IPS-18c (cell line): ENCODE results near the gene PSME3IP1.
"Not testable (repeated sequence)": the region's sequence is repeated elsewhere in the genome, so short reads cannot be mapped to it uniquely, and the experiment has no call there.

Experiments
- H3K4me3 ChIP-seq: 2 replicates; pipeline ENCODE4 v1.7.0; 2013; ENCODE audit warnings: low read depth, mild to moderate bottlenecking, low read length, moderate library complexity; ENCODE audit not compliant: insufficient read depth
- H3K9me3 ChIP-seq: one replicate; pipeline ENCODE4 v1.6.1; 2013; ENCODE audit warnings: mild to moderate bottlenecking, low read length, moderate library complexity; ENCODE audit not compliant: control insufficient read depth, insufficient read depth

PSME3IP1 gene

GRCh38 chr16:57123974-57124674, 61.7 kb downstream of the PSME3IP1 start:
- Histone ChIP-seq H3K9me3 (no peaks in the 10 kb centered on the region), H3K4me3 (no peak overlapping the region)

GRCh38 chr16:57123216-57123973, 62.4 kb downstream of the PSME3IP1 start:
- Histone ChIP-seq H3K4me3 (no peak overlapping the region), H3K9me3 (no peaks in the 10 kb centered on the region)

- Histone ChIP-seq H3K9me3 (peaks cover 2% of the 10 kb centered on the region), H3K4me3 (no peak overlapping the region)
Observed at GRCh38 chr16:57118461-57119084, 67.3 kb downstream of the PSME3IP1 start.

GRCh38 chr16:57115514-57116182, 70.2 kb downstream of the PSME3IP1 start:
- Histone ChIP-seq H3K4me3 (no peak overlapping the region), H3K9me3 (peaks cover 2% of the 10 kb centered on the region)

- H3K4me3 ChIP-seq, result no peak overlapping the region
Observed at GRCh38 chr16:57115168-57115513, 70.7 kb downstream of the PSME3IP1 start.

GRCh38 chr16:57113664-57114063, 72.2 kb downstream of the PSME3IP1 start:
- peaks cover 2% of the 10 kb centered on the region for H3K9me3 ChIP-seq
- no peak overlapping the region for H3K4me3 ChIP-seq

More at GRCh38 chr16:57115168-57115513, 70.7 kb downstream of the PSME3IP1 start:
- peaks cover 2% of the 10 kb centered on the region for H3K9me3 ChIP-seq

GRCh38 chr16:57113042-57113453, 72.8 kb downstream of the PSME3IP1 start:
- H3K9me3 ChIP-seq, result peaks cover 2% of the 10 kb centered on the region
- H3K4me3 ChIP-seq, result peak overlapping the region; percentile 3; the same call in 1 of the 2 replicates

- peaks cover 2% of the 10 kb centered on the region for H3K9me3 ChIP-seq
Observed at GRCh38 chr16:57112403-57113041, 73.3 kb downstream of the PSME3IP1 start.

GRCh38 chr16:57111420-57111819, 74.4 kb downstream of the PSME3IP1 start:
- Histone ChIP-seq H3K9me3 (peaks cover 2% of the 10 kb centered on the region), H3K4me3 (no peak overlapping the region)

More at GRCh38 chr16:57112403-57113041, 73.3 kb downstream of the PSME3IP1 start:
- no peak overlapping the region for H3K4me3 ChIP-seq

GRCh38 chr16:57110937-57111336, 74.9 kb downstream of the PSME3IP1 start:
- peaks cover 2% of the 10 kb centered on the region for H3K9me3 ChIP-seq
- H3K4me3 ChIP-seq, result no peak overlapping the region

- not testable (repeated sequence) for H3K9me3 ChIP-seq, H3K4me3 ChIP-seq
Observed at GRCh38 chr16:57109259-57110105, 76.4 kb downstream of the PSME3IP1 start.

- H3K4me3 ChIP-seq, result no peak overlapping the region
- H3K9me3 ChIP-seq, result no peaks in the 10 kb centered on the region
Observed at GRCh38 chr16:57108432-57108831, 77.4 kb downstream of the PSME3IP1 start.

- H3K9me3 ChIP-seq, result no peaks in the 10 kb centered on the region
- H3K4me3 ChIP-seq, result no peak overlapping the region
Observed at GRCh38 chr16:57107321-57107922, 78.4 kb downstream of the PSME3IP1 start.

GRCh38 chr16:57106767-57107166, 79.1 kb downstream of the PSME3IP1 start:
- no peaks in the 10 kb centered on the region for H3K9me3 ChIP-seq
- no peak overlapping the region for H3K4me3 ChIP-seq

- no peaks in the 10 kb centered on the region for H3K9me3 ChIP-seq
Observed at GRCh38 chr16:57105184-57105583, 80.7 kb downstream of the PSME3IP1 start.

GRCh38 chr16:57104706-57105105, 81.1 kb downstream of the PSME3IP1 start:
- Histone ChIP-seq H3K4me3 (no peak overlapping the region), H3K9me3 (no peaks in the 10 kb centered on the region)

More at GRCh38 chr16:57105184-57105583, 80.7 kb downstream of the PSME3IP1 start:
- H3K4me3 ChIP-seq, result no peak overlapping the region
